ENCODE data around the gene SOAT2.

SOAT2 gene

GRCh38 chr12:53065470-53065869, 37.8 kb upstream of the SOAT2 start:
- no peak for DNase-seq

GRCh38 chr12:53065975-53066931, 37.0 kb upstream of the SOAT2 start:
- no peak for DNase-seq

- DNase-seq: no peak
Measured at GRCh38 chr12:53067074-53067992, 36.0 kb upstream of the SOAT2 start.

- no peak for DNase-seq
Measured at GRCh38 chr12:53067993-53068770, 35.1 kb upstream of the SOAT2 start.

- DNase-seq: no peak
Measured at GRCh38 chr12:53068811-53069585, 34.3 kb upstream of the SOAT2 start.

GRCh38 chr12:53069621-53070410, 33.5 kb upstream of the SOAT2 start:
- no peak for DNase-seq

GRCh38 chr12:53070877-53071492, 32.3 kb upstream of the SOAT2 start:
- DNase-seq: no peak

GRCh38 chr12:53071591-53072551, 31.4 kb upstream of the SOAT2 start:
- peak; percentile 22 for DNase-seq

- DNase-seq: no peak
Measured at GRCh38 chr12:53073881-53074280, 29.4 kb upstream of the SOAT2 start.

GRCh38 chr12:53074283-53074998, 28.8 kb upstream of the SOAT2 start:
- no peak for DNase-seq

GRCh38 chr12:53074999-53075370, 28.3 kb upstream of the SOAT2 start:
- DNase-seq: no peak

- DNase-seq: no peak
Measured at GRCh38 chr12:53076461-53076860, 26.8 kb upstream of the SOAT2 start.

- no peak for DNase-seq
Measured at GRCh38 chr12:53077030-53077429, 26.3 kb upstream of the SOAT2 start.

GRCh38 chr12:53078425-53079225, 24.7 kb upstream of the SOAT2 start:
- peak; percentile 24 for DNase-seq

GRCh38 chr12:53079226-53080117, 23.8 kb upstream of the SOAT2 start, which contains the start of gene SPRYD3:
SPRYD3 (minus strand) TSS chr12:53079390; CDS start chr12:53079333, 57 bp downstream.
- peak; percentile 76 for DNase-seq

- no peak for DNase-seq
Measured at GRCh38 chr12:53082637-53083175, 20.6 kb upstream of the SOAT2 start.

Measured in DMS79 (cell line).